Natural killer cell (primary cell): Measurements from ENCODE around the gene MSI2. TPM values are rescaled to one million over a fixed set of nuclear protein-coding genes. Genes with fewer than 3 reads are reported as not detected.

Source experiments
- ATAC-seq, 3 donors: fragments of 150-1000 bp in 2 of 3; fragments of 200-7000 bp in 1 of 3; cut with Tn5 transposase; 1 replicate in 1 of 3; 2 replicates in 2 of 3; pipeline ENCODE4 v1.10.0; 2021; ENCODE audit warnings: mild to moderate bottlenecking in 2 of 3, moderate library complexity in 2 of 3
- DNase-seq, 2 donors: peaks; one replicate each; pipeline versions ENCODE4 v3.0.0 to v3.0.0-alpha.2; 2013 to 2021; ENCODE audit warnings: mixed read lengths in 1 of 2
- H3K27ac ChIP-seq: one replicate; pipeline ENCODE4 v1.5.1; 2013; ENCODE audit warnings: mild to moderate bottlenecking, low read length
- H3K27me3 ChIP-seq: one replicate; pipeline ENCODE4 v1.6.1; 2013; ENCODE audit warnings: low read length; ENCODE audit not compliant: control insufficient read depth, insufficient read depth
- H3K36me3 ChIP-seq: one replicate; pipeline ENCODE4 v1.6.1; 2013; ENCODE audit warnings: low read length; ENCODE audit not compliant: control insufficient read depth, insufficient read depth
- H3K4me1 ChIP-seq: one replicate; pipeline ENCODE4 v1.6.1; 2013; ENCODE audit warnings: low read length; ENCODE audit not compliant: control insufficient read depth, insufficient read depth
- H3K4me3 ChIP-seq: one replicate; pipeline ENCODE4 v1.5.1; 2013; ENCODE audit warnings: low read length
- H3K9me3 ChIP-seq: one replicate; pipeline ENCODE4 v1.6.1; 2013; ENCODE audit warnings: low read length; ENCODE audit not compliant: control insufficient read depth, insufficient read depth
- H3K27ac Mint-ChIP-seq, 2 donors: one replicate each; pipeline ENCODE4 v1.8.0; 2022; ENCODE audit warnings: mild to moderate bottlenecking in 2 of 2, mixed read lengths in 2 of 2, moderate library complexity in 1 of 2
- H3K27me3 Mint-ChIP-seq, 2 donors: one replicate each; pipeline ENCODE4 v1.8.0; 2022; ENCODE audit warnings: low read depth in 2 of 2, mixed read lengths in 2 of 2
- H3K36me3 Mint-ChIP-seq: one replicate; pipeline ENCODE4 v1.8.0; 2022; ENCODE audit warnings: mixed read lengths
- H3K4me1 Mint-ChIP-seq, 2 donors: one replicate each; pipeline ENCODE4 v1.8.0; 2022; ENCODE audit warnings: mixed read lengths in 2 of 2
- H3K4me3 Mint-ChIP-seq: one replicate; pipeline ENCODE4 v1.8.0; 2022; ENCODE audit warnings: mild to moderate bottlenecking, moderate library complexity, mixed read lengths
- H3K9me3 Mint-ChIP-seq, 2 donors: one replicate each; pipeline ENCODE4 v1.8.0; 2022; ENCODE audit warnings: mixed read lengths in 2 of 2
- CTCF ChIP-seq: fragments of 200-600 bp; IDR thresholded peaks from one replicate; pipeline ENCODE4 v1.8.0; 2022; ENCODE audit warnings: antibody characterized with exemption
- WGBS: methylation state at CpG from one replicate; pipeline ENCODE4 v1.1.7; 2013; ENCODE audit warnings: missing lambda C conversion rate; ENCODE audit not compliant: insufficient coverage; 5-methylcytosine and 5-hydroxymethylcytosine counted together
- intact Hi-C: fragments of 100-400 bp; cut with micrococcal nuclease; formaldehyde crosslinking; loops from one replicate; pipeline ENCODE4 v1.14.2; 2022
- total RNA-seq, 4 donors: library from RNA; stranded (reverse); fragments of 120-200 nt in 1 of 4; gene quantifications; one replicate each; pipeline versions ENCODE4 v1.2.3 to v1.2.4, GENCODE V29; 2013 to 2022

MSI2 gene
- total RNA-seq, 3 donors from 2014 or later (not counting 1 experiment from before 2014, with no cell fraction given) = 95.5 to 145 (median 96.8) TPM

GRCh38 chr17:57363580-57363979, 107.3 kb downstream of the MSI2 start:
- WGBS = 100% methylated on average over 3 of the region's 4 CpGs
- peaks cover 12 to 17% of the 10 kb centered on the region in 2 donors for H3K4me1 Mint-ChIP-seq
- H3K9me3 Mint-ChIP-seq = no peaks in the 10 kb centered on the region
- H3K27ac ChIP-seq = no peak overlapping the region
- no peaks in the 10 kb centered on the region for H3K27me3 Mint-ChIP-seq
- no peak overlapping the region for H3K4me3 Mint-ChIP-seq
- H3K4me1 ChIP-seq = no peaks in the 10 kb centered on the region
- no peak for TF ChIP-seq CTCF
- intact Hi-C loops = no loop called here
- DNase-seq (no peak), ATAC-seq (no peak)
- no peak overlapping the region for H3K27ac Mint-ChIP-seq
- H3K4me3 ChIP-seq = no peak overlapping the region
- H3K36me3 Mint-ChIP-seq = no peaks in the 10 kb centered on the region
- no peaks in the 10 kb centered on the region for H3K36me3 ChIP-seq
- no peaks in the 10 kb centered on the region for H3K9me3 ChIP-seq
- H3K27me3 ChIP-seq = no peaks in the 10 kb centered on the region

- Histone ChIP-seq H3K27ac (no peak overlapping the region), H3K4me1 (no peaks in the 10 kb centered on the region), H3K4me3 (no peak overlapping the region), H3K36me3 (no peaks in the 10 kb centered on the region), H3K9me3 (no peaks in the 10 kb centered on the region), H3K27me3 (no peaks in the 10 kb centered on the region)
- no peak overlapping the region for H3K27ac Mint-ChIP-seq
- TF ChIP-seq CTCF = no peak
- no peak overlapping the region for H3K4me3 Mint-ChIP-seq
- H3K36me3 Mint-ChIP-seq = no peaks in the 10 kb centered on the region
- ATAC-seq (no peak), DNase-seq (no peak)
- peaks cover 16 to 21% of the 10 kb centered on the region in 2 donors for H3K4me1 Mint-ChIP-seq
- no peaks in the 10 kb centered on the region for H3K27me3 Mint-ChIP-seq
- WGBS = 84% methylated on average over 6 of the region's 7 CpGs
- no peaks in the 10 kb centered on the region for H3K9me3 Mint-ChIP-seq
- intact Hi-C loops = no loop called here
Measured at GRCh38 chr17:57363998-57364643, 107.8 kb downstream of the MSI2 start.

GRCh38 chr17:57365420-57365819, 109.1 kb downstream of the MSI2 start:
- H3K4me3 Mint-ChIP-seq = no peak overlapping the region

More at GRCh38 chr17:57365420-57365819, 109.1 kb downstream of the MSI2 start:
- Mint-ChIP-seq H3K36me3 (no peaks in the 10 kb centered on the region), H3K27ac (no peak overlapping the region), H3K9me3 (no peaks in the 10 kb centered on the region), H3K4me1 (peaks cover 18 to 31% of the 10 kb centered on the region in 2 donors), H3K27me3 (no peaks in the 10 kb centered on the region)
- H3K27ac ChIP-seq = no peak overlapping the region
- no peak for ATAC-seq
- intact Hi-C loops = no loop called here
- WGBS = 68% methylated on average over 3 of the region's 3 CpGs
- no peaks in the 10 kb centered on the region for H3K27me3 ChIP-seq
- no peak for TF ChIP-seq CTCF
- H3K9me3 ChIP-seq = no peaks in the 10 kb centered on the region
- no peaks in the 10 kb centered on the region for H3K36me3 ChIP-seq
- no peaks in the 10 kb centered on the region for H3K4me1 ChIP-seq
- no peak overlapping the region for H3K4me3 ChIP-seq
- no peak for DNase-seq
